ENCODE measurements around the gene KIZ.

KIZ gene

GRCh38 chr20:21269772-21270171, 143.9 kb downstream of the KIZ start:
- no peak for TF ChIP-seq CTCF (IDR thresholded peaks at IDR 0.05; ENCODE audit: insufficient read depth, low read depth, low read length, missing control alignments)
- H3K4me3 ChIP-seq (ENCODE audit: low read depth, low read length): no peak overlapping the region
- DNase-seq (ENCODE audit: low read depth): peak; percentile 26

DNA sequence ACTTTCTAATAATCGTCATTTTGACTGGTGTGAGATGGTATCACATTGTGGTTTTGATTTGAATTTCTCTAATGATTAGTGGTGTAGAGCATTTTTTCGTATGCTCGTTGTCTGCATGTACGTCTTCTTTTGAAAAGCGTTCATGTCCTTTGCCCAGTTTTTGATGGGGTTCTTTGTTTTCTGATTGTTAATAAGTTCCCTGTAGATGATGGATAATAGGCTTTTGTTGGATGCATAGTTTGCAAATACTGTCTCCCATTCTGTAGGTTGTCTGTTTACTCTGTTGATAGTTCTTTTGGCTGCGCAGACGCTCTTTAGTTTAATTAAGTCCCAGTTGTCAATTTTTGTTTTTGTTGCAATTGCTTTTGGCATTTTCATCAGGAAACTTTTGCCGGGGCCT, 144.9 kb downstream of the KIZ start:
- H3K4me3 ChIP-seq (ENCODE audit: low read depth, low read length): no peak overlapping the region
- TF ChIP-seq CTCF (IDR thresholded peaks at IDR 0.05; ENCODE audit: insufficient read depth, low read depth, low read length, missing control alignments): no peak
- DNase-seq (ENCODE audit: low read depth): no peak

DNA sequence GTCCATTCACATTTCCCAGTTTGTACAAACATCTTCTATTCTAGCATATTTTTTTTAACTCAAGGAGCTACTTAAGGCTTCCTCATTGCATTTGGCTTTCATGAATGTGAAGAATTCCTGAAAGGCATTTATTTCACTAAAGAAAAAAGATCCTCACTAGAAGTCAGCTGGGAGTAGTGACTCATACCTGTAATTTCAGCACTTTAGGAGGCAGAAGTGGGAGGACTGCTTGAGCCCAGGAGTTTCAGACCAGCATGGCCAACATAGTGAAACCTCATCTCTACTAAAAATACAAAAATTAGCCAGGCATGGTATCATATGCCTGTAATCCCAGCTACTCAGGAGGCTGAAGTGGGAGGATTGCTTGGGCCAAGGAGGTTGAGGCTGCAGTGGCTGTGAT, 146.4 kb downstream of the KIZ start:
- no peak for TF ChIP-seq CTCF (IDR thresholded peaks at IDR 0.05; ENCODE audit: insufficient read depth, low read depth, low read length, missing control alignments)
- no peak overlapping the region for H3K4me3 ChIP-seq (ENCODE audit: low read depth, low read length)
- peak; percentile 51 for DNase-seq (ENCODE audit: low read depth)

DNA sequence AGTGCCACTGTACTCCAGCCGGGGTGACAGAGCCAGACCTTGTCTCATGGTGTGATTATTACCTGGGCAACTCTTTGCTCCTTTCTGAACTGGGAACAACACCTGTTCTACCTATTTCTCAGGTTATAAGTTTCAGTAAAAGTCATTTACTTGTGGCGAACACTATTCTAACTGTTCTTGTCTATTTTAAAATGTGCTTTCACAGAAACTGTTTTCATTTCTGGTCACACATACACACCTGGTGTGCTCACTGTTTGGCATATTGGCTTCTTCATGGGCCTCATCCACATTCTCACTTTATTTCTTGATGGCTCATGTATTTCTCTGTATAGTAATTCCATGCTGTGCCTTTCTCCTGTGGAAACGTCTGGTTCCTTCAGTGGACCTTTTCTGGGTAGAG, 146.8 kb downstream of the KIZ start:
- no peak for TF ChIP-seq CTCF (IDR thresholded peaks at IDR 0.05; ENCODE audit: insufficient read depth, low read depth, low read length, missing control alignments)
- DNase-seq (ENCODE audit: low read depth): peak; percentile 29
- H3K4me3 ChIP-seq (ENCODE audit: low read depth, low read length): no peak overlapping the region

DNA sequence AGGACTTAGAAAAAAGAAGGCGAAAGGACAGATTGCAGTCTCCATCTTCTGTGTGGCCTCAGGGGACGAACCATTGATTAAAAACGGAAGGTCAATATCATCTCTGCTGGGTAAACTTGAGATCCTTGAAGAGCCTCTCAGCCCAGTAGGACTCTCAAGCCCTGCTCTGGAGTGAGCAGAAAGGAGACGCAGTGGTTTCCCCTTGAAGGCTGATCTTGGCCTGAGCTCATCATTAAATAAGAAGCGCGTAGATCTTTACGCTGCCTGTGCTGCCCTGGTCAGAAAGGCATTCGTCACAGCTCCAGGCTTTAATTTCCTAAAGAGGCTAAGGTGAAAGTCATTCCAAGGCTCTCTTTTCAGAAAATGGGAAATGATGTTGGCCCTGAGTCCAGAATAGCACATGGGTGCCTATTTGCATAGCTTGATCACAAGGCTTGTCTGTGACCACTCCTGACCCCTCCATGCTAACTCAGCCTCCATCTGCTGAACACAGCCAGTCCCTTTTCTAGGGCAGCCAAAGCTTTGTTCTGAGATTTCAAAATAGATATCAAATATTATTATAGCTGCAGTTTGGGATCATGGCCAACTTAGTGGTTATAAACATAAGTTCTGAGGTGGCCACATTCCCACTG, 148.0 kb downstream of the KIZ start:
- no peak overlapping the region for H3K4me3 ChIP-seq (ENCODE audit: low read depth, low read length)
- no peak for TF ChIP-seq CTCF (IDR thresholded peaks at IDR 0.05; ENCODE audit: insufficient read depth, low read depth, low read length, missing control alignments)
- DNase-seq (ENCODE audit: low read depth): no peak

- no peak for TF ChIP-seq CTCF (IDR thresholded peaks at IDR 0.05; ENCODE audit: insufficient read depth, low read depth, low read length, missing control alignments)
Observed at GRCh38 chr20:21278829-21279228, 152.9 kb downstream of the KIZ start.

More at GRCh38 chr20:21278829-21279228, 152.9 kb downstream of the KIZ start:
- no peak overlapping the region for H3K4me3 ChIP-seq (ENCODE audit: low read depth, low read length)
- DNase-seq (ENCODE audit: low read depth): no peak
